Prostate gland (tissue), 2 donors: Measurements from ENCODE around the gene ARFGAP2. TPM values are rescaled to one million over a fixed set of nuclear protein-coding genes. Genes with fewer than 3 reads are reported as not detected.

Experiments used
- DNase-seq: peaks from one replicate; pipeline ENCODE4 v3.0.0-alpha.2; 2019; ENCODE audit warnings: low spot score
- H3K27ac ChIP-seq, 2 donors: fragments of 200-600 bp; sonication (generic); 2 replicates each; pipeline ENCODE4 v1.5.1; 2017 to 2019
- H3K27me3 ChIP-seq: fragments of 200-600 bp; sonication (generic); replicated peaks from 2 replicates; pipeline ENCODE4 v1.5.1; 2019; ENCODE audit not compliant: insufficient read depth
- H3K36me3 ChIP-seq, 2 donors: fragments of 200-600 bp; sonication (generic); 1 replicate in 1 of 2; 2 replicates in 1 of 2; pipeline versions ENCODE4 v1.5.1 to v1.8.1; 2017 to 2019
- H3K4me1 ChIP-seq: fragments of 200-600 bp; sonication (generic); replicated peaks from 2 replicates; pipeline ENCODE4 v1.5.1; 2019
- H3K4me3 ChIP-seq, 2 donors: fragments of 200-600 bp; sonication (generic); 2 replicates each; pipeline ENCODE4 v1.5.1; 2017 to 2019
- H3K9me3 ChIP-seq: fragments of 200-600 bp; sonication (generic); 2 replicates; pipeline ENCODE4 v1.5.1; 2017
- CTCF ChIP-seq, 4 experiments: fragments of 200-600 bp in 2 of 4; fragments of 450-650 bp in 2 of 4; sonication (generic) in 2 of 4; IDR thresholded peaks; 1 replicate in 3 of 4; 2 replicates in 1 of 4; pipeline ENCODE4 v1.5.1; 2016 to 2019; ENCODE audit warnings: antibody characterized with exemption in 4 of 4, mild to moderate bottlenecking in 2 of 4, moderate library complexity in 2 of 4
- POLR2A ChIP-seq: fragments of 450-650 bp; IDR thresholded peaks from one replicate; pipeline ENCODE4 v1.6.1; 2016; ENCODE audit warnings: antibody characterized with exemption, mild to moderate bottlenecking
- POLR2AphosphoS5 ChIP-seq: sonication (generic); formaldehyde crosslinking; IDR thresholded peaks from one replicate; pipeline ENCODE4 v1.6.1; 2017; ENCODE audit warnings: antibody characterized with exemption
- WGBS: methylation state at CpG from one replicate; pipeline ENCODE4 v1.1.5; 2018; 5-methylcytosine and 5-hydroxymethylcytosine counted together
- intact Hi-C: fragments of 100-400 bp; cut with DNase I; formaldehyde crosslinking; loops from one replicate; pipeline ENCODE4 v1.14.2; 2022
- total RNA-seq, 2 donors: library from RNA; depleted of rRNA; stranded (reverse); fragments of >200 nt; gene quantifications; one replicate each; pipeline ENCODE4 v1.1.0, GENCODE V29; 2016

The ARFGAP2 gene
- total RNA-seq, 2 donors from 2014 or later = 111 to 146 TPM

GRCh38 chr11:47177846-47178245 is 1.2 kb upstream of the ARFGAP2 start:
- Histone ChIP-seq H3K36me3 (peaks cover 0 to 3% of the 10 kb centered on the region in 2 donors), H3K4me1 (peaks cover 8% of the 10 kb centered on the region), H3K27ac (peak overlapping the region; percentile 97 to 100), H3K4me3 (peak overlapping the region in 1 of 2 donors; percentile 72), H3K27me3 (no peaks in the 10 kb centered on the region), H3K9me3 (no peaks in the 10 kb centered on the region)
- DNase-seq = no peak
- 53% methylated on average over 6 of the region's 6 CpGs for WGBS
- intact Hi-C loops = loop anchor here (2.0 to 5.0 kb wide), 3 partner anchors 39 to 174 kb away; partner anchors contain the start of gene MYBPC3
- TF ChIP-seq POLR2AphosphoS5 (no peak), CTCF (IDR thresholded peaks at IDR 0.05) (no peak), POLR2A (no peak)

- Histone ChIP-seq H3K4me1 (peaks cover 12% of the 10 kb centered on the region), H3K27me3 (no peaks in the 10 kb centered on the region), H3K27ac (peak overlapping the region; percentile 97 to 100), H3K4me3 (peak overlapping the region; percentile 72 to 84), H3K36me3 (peaks cover 0 to 3% of the 10 kb centered on the region in 2 donors), H3K9me3 (no peaks in the 10 kb centered on the region)
- peak; percentile 68 for DNase-seq
- 4% methylated on average over 15 of the region's 21 CpGs for WGBS
- peak; percentile 57 to 81 (median 70) for TF ChIP-seq CTCF (IDR thresholded peaks at IDR 0.05)
- no peak for TF ChIP-seq POLR2AphosphoS5
- intact Hi-C loops = loop anchor here (2.0 to 5.0 kb wide), 3 partner anchors 40 to 175 kb away; partner anchors contain the start of gene MYBPC3
Measured at GRCh38 chr11:47177229-47177845, 658 bp upstream of the ARFGAP2 start.

- Histone ChIP-seq H3K27me3 (no peaks in the 10 kb centered on the region), H3K4me3 (peak overlapping the region; percentile 72 to 84), H3K36me3 (no peaks in the 10 kb centered on the region), H3K4me1 (peaks cover 16% of the 10 kb centered on the region), H3K9me3 (no peaks in the 10 kb centered on the region), H3K27ac (peak overlapping the region; percentile 97 to 100)
- DNase-seq = no peak
- TF ChIP-seq POLR2A (no peak), CTCF (IDR thresholded peaks at IDR 0.05) (no peak), POLR2AphosphoS5 (no peak)
- WGBS = 28% methylated on average over 14 of the region's 14 CpGs
- intact Hi-C loops = loop anchor here (2.0 to 5.0 kb wide), 3 partner anchors 41 to 176 kb away; partner anchors contain the start of gene MYBPC3
Measured at GRCh38 chr11:47175746-47176327, 842 bp downstream of the ARFGAP2 start.

- no peak for DNase-seq
- peaks cover 4% of the 10 kb centered on the region in 2 donors for H3K36me3 ChIP-seq
- no peak overlapping the region for H3K27ac ChIP-seq
- H3K9me3 ChIP-seq = no peaks in the 10 kb centered on the region
- intact Hi-C loops = no loop called here
- no peak overlapping the region for H3K4me3 ChIP-seq
- 72% methylated on average over 6 of the region's 6 CpGs for WGBS
- peaks cover 14% of the 10 kb centered on the region for H3K4me1 ChIP-seq
- no peak for TF ChIP-seq POLR2AphosphoS5
- no peak for TF ChIP-seq POLR2A
- no peak for TF ChIP-seq CTCF (IDR thresholded peaks at IDR 0.05)
- no peaks in the 10 kb centered on the region for H3K27me3 ChIP-seq
Measured at GRCh38 chr11:47172740-47173336, 3.8 kb downstream of the ARFGAP2 start.
